ENCODE data around the gene IRAK2.

DNA sequence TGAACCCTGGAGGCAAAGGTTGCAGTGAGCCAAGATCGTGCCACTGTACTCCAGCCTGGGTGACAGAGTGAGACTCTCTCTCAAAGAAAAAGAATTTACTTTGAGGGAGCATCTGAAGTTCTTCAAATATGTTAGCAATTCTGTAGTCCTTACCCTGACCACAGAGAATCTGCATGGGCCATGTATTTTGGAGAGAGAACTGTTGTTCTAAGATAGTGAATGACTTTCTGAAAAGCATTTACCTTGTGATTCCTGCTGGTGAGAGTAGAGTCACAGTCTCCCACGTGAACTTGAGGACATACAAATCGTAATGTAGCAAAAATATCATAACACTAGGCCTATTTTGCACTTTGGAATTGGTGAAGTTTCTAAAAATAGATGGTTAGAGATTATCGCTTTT lies 45.3 kb upstream of the IRAK2 start:
- TF ChIP-seq REST (IDR thresholded peaks at IDR 0.05; ENCODE audit: insufficient read depth in 1 of 2, low read depth in 2 of 2, low read length in 2 of 2) (no peak), POLR2AphosphoS5 (IDR thresholded peaks at IDR 0.05; ENCODE audit: low read depth, low read length) (no peak)
